ENCODE measurements around the gene RORB. TPM values are rescaled to one million over a fixed set of nuclear protein-coding genes. Genes with fewer than 3 reads are reported as not detected.

RORB gene
- total and polyA plus RNA-seq, 4 donors, result 0.01 to 0.05 TPM; not detected in 2

DNA sequence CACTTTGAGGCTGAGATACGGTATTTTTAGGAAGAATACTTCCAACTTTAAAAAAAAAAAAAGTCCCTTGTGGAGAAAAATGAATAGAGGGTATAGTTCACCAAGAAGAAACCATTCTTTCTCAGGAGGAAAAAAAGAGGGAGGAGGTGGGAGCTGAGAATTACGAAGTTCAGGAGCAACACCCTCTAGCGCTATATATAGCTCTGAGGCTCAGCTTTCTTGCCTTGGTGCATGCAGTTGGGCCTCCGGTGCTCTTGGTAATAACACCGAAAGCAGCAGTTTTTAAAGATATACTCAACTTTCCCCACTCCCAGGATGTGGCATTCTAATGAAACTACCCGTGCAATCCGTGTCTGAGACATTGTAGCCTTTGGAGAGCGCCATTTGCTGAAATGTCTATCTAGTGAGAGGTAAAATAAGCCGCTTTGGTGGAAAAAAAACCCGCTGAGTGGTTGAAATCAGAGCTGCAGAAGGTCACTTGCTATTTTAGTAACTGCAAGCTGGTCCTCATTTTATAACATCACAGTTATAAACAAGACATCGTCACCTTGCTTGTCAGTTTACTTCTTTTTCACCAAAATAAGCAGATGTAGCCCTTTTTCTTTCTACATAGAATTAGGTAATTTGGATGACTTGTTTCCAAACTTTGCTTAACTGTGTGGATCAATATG lies 156.4 kb downstream of the RORB start:
- no peaks in the 10 kb centered on the region for H3K36me3 ChIP-seq (ENCODE audit: control insufficient read depth in 4 of 4, insufficient read depth in 3 of 4, low read depth in 1 of 4, low read length in 3 of 4)
- 57% methylated on average over 11 of the region's 11 CpGs for WGBS

GRCh38 chr9:74662674-74663073 lies 165.5 kb downstream of the RORB start:
- no peak for DNase-seq (ENCODE audit: low spot score)
- 81% methylated on average over 8 of the region's 8 CpGs for WGBS

More for the DNA sequence above, 156.4 kb downstream of the RORB start:
- H3K9me3 ChIP-seq (ENCODE audit: control insufficient read depth in 4 of 4, low read length in 3 of 4), result no peaks in the 10 kb centered on the region
- H3K9ac ChIP-seq (ENCODE audit: low read depth in 1 of 2, low read length in 2 of 2), result no peak overlapping the region
- H3K4me1 ChIP-seq (ENCODE audit: control insufficient read depth in 4 of 4, insufficient read depth in 4 of 4, low read length in 3 of 4), result no peaks in the 10 kb centered on the region
- no peak overlapping the region for H3K27ac ChIP-seq (ENCODE audit: low read depth in 1 of 2, low read length in 2 of 2)
- no peak for TF ChIP-seq RXRA (IDR thresholded peaks at IDR 0.05)
- no peak for TF ChIP-seq ATF3 (IDR thresholded peaks at IDR 0.05)
- no peak for TF ChIP-seq EGR1 (IDR thresholded peaks at IDR 0.05; ENCODE audit: low read depth in 2 of 2)
- no peak for TF ChIP-seq FOXA1 (IDR thresholded peaks at IDR 0.05)
- TF ChIP-seq HNF4A (conservative IDR thresholded peaks at IDR 0.05), result no peak
- no peak for DNase-seq (ENCODE audit: low spot score)
- no peaks in the 10 kb centered on the region for H3K27me3 ChIP-seq (ENCODE audit: control insufficient read depth in 4 of 4, insufficient read depth in 4 of 4, low read length in 3 of 4)
- H3K4me3 ChIP-seq (ENCODE audit: low read depth in 1 of 3, low read length in 3 of 3), result no peak overlapping the region

More at GRCh38 chr9:74662674-74663073, 165.5 kb downstream of the RORB start:
- peaks cover 0 to 3% (median 0%) of the 10 kb centered on the region in 4 donors for H3K9me3 ChIP-seq (ENCODE audit: control insufficient read depth in 4 of 4, low read length in 3 of 4)
- no peak overlapping the region for H3K4me3 ChIP-seq (ENCODE audit: low read depth in 1 of 3, low read length in 3 of 3)
- no peak for TF ChIP-seq EGR1 (IDR thresholded peaks at IDR 0.05; ENCODE audit: low read depth in 2 of 2)
- TF ChIP-seq, protein P1, sequence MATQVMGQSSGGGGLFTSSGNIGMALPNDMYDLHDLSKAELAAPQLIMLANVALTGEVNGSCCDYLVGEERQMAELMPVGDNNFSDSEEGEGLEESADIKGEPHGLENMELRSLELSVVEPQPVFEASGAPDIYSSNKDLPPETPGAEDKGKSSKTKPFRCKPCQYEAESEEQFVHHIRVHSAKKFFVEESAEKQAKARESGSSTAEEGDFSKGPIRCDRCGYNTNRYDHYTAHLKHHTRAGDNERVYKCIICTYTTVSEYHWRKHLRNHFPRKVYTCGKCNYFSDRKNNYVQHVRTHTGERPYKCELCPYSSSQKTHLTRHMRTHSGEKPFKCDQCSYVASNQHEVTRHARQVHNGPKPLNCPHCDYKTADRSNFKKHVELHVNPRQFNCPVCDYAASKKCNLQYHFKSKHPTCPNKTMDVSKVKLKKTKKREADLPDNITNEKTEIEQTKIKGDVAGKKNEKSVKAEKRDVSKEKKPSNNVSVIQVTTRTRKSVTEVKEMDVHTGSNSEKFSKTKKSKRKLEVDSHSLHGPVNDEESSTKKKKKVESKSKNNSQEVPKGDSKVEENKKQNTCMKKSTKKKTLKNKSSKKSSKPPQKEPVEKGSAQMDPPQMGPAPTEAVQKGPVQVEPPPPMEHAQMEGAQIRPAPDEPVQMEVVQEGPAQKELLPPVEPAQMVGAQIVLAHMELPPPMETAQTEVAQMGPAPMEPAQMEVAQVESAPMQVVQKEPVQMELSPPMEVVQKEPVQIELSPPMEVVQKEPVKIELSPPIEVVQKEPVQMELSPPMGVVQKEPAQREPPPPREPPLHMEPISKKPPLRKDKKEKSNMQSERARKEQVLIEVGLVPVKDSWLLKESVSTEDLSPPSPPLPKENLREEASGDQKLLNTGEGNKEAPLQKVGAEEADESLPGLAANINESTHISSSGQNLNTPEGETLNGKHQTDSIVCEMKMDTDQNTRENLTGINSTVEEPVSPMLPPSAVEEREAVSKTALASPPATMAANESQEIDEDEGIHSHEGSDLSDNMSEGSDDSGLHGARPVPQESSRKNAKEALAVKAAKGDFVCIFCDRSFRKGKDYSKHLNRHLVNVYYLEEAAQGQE (IDR thresholded peaks at IDR 0.05), result no peak
- TF ChIP-seq HNF4A (conservative IDR thresholded peaks at IDR 0.05), result no peak
- no peak for TF ChIP-seq GABPA (IDR thresholded peaks at IDR 0.05 in 1 of 2, conservative IDR thresholded peaks at IDR 0.05 in 1 of 2)
- no peak for TF ChIP-seq FOXA1 (IDR thresholded peaks at IDR 0.05)
- TF ChIP-seq HNF4G (IDR thresholded peaks at IDR 0.05), result no peak
- TF ChIP-seq NR2F2 (IDR thresholded peaks at IDR 0.05), result no peak
- no peak for TF ChIP-seq ATF3 (IDR thresholded peaks at IDR 0.05)
- TF ChIP-seq, protein P2, sequence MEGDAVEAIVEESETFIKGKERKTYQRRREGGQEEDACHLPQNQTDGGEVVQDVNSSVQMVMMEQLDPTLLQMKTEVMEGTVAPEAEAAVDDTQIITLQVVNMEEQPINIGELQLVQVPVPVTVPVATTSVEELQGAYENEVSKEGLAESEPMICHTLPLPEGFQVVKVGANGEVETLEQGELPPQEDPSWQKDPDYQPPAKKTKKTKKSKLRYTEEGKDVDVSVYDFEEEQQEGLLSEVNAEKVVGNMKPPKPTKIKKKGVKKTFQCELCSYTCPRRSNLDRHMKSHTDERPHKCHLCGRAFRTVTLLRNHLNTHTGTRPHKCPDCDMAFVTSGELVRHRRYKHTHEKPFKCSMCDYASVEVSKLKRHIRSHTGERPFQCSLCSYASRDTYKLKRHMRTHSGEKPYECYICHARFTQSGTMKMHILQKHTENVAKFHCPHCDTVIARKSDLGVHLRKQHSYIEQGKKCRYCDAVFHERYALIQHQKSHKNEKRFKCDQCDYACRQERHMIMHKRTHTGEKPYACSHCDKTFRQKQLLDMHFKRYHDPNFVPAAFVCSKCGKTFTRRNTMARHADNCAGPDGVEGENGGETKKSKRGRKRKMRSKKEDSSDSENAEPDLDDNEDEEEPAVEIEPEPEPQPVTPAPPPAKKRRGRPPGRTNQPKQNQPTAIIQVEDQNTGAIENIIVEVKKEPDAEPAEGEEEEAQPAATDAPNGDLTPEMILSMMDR (IDR thresholded peaks at IDR 0.05; ENCODE audit: low read depth, low read length, missing input control), result no peak
- TF ChIP-seq, protein P3, sequence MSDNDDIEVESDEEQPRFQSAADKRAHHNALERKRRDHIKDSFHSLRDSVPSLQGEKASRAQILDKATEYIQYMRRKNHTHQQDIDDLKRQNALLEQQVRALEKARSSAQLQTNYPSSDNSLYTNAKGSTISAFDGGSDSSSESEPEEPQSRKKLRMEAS (IDR thresholded peaks at IDR 0.05), result no peak
- no peak for TF ChIP-seq ZBTB33 (IDR thresholded peaks at IDR 0.05)
- no peak for TF ChIP-seq TAF1 (conservative IDR thresholded peaks at IDR 0.05)
- no peak for TF ChIP-seq FOXA2 (IDR thresholded peaks at IDR 0.05)
- TF ChIP-seq JUND (IDR thresholded peaks at IDR 0.05), result no peak
- no peak for TF ChIP-seq RXRA (IDR thresholded peaks at IDR 0.05)
- no peak for TF ChIP-seq SP1 (IDR thresholded peaks at IDR 0.05)
- no peak for TF ChIP-seq YY1 (IDR thresholded peaks at IDR 0.05)
- no peak for TF ChIP-seq RAD21 (IDR thresholded peaks at IDR 0.05)
- no peak overlapping the region for H3K27ac ChIP-seq (ENCODE audit: low read depth in 1 of 2, low read length in 2 of 2)
- H3K27me3 ChIP-seq (ENCODE audit: control insufficient read depth in 4 of 4, insufficient read depth in 4 of 4, low read length in 3 of 4), result no peaks in the 10 kb centered on the region
- H3K36me3 ChIP-seq (ENCODE audit: control insufficient read depth in 4 of 4, insufficient read depth in 3 of 4, low read depth in 1 of 4, low read length in 3 of 4), result no peaks in the 10 kb centered on the region
- no peaks in the 10 kb centered on the region for H3K4me1 ChIP-seq (ENCODE audit: control insufficient read depth in 4 of 4, insufficient read depth in 4 of 4, low read length in 3 of 4)
- no peak overlapping the region for H3K9ac ChIP-seq (ENCODE audit: low read depth in 1 of 2, low read length in 2 of 2)

All from liver (tissue), 9 donors.